Thoracic aorta (tissue), 2 donors: ENCODE data around the gene SLC6A1. TPM values are rescaled to one million over a fixed set of nuclear protein-coding genes. Genes with fewer than 3 reads are reported as not detected.

Source experiments
- ATAC-seq: fragments of 150-250 bp; one replicate; pipeline ENCODE4 v1.8.0; 2017; ENCODE audit warnings: low read depth; ENCODE audit not compliant: insufficient number of reproducible peaks, low FRiP score
- DNase-seq: peaks from one replicate; pipeline ENCODE4 v3.0.0-alpha.2; 2020; ENCODE audit warnings: low spot score
- H3K27ac ChIP-seq, 2 donors: fragments of 200-600 bp; sonication (generic); 1 replicate in 1 of 2; 2 replicates in 1 of 2; pipeline ENCODE4 v1.5.1; 2016; ENCODE audit warnings: mild to moderate bottlenecking in 2 of 2, moderate library complexity in 2 of 2
- H3K27me3 ChIP-seq: fragments of 200-600 bp; sonication (generic); replicated peaks from 2 replicates; pipeline ENCODE4 v1.6.0; 2016; ENCODE audit warnings: mild to moderate bottlenecking; ENCODE audit not compliant: insufficient read depth
- H3K36me3 ChIP-seq: fragments of 200-600 bp; sonication (generic); one replicate; pipeline ENCODE4 v1.5.1; 2016
- H3K4me1 ChIP-seq, 2 donors: fragments of 200-600 bp; sonication (generic); 1 replicate in 1 of 2; 2 replicates in 1 of 2; pipeline versions ENCODE4 v1.5.1 to v1.6.0; 2016; ENCODE audit warnings: low read depth in 2 of 2, mild to moderate bottlenecking in 1 of 2; ENCODE audit not compliant: control insufficient read depth in 1 of 2
- H3K4me3 ChIP-seq: fragments of 200-600 bp; sonication (generic); 2 replicates; pipeline ENCODE4 v1.5.1; 2016; ENCODE audit warnings: mild to moderate bottlenecking
- H3K9me3 ChIP-seq: fragments of 200-600 bp; sonication (generic); 2 replicates; pipeline ENCODE4 v1.5.1; 2016
- CTCF ChIP-seq: fragments of 200-600 bp; sonication (generic); IDR thresholded peaks from one replicate; pipeline ENCODE4 v1.5.1; 2019; ENCODE audit warnings: antibody characterized with exemption
- total RNA-seq, 2 donors: library from RNA; depleted of rRNA; stranded (reverse); fragments of >200 nt; gene quantifications; one replicate each; pipeline versions ENCODE4 v1.1.0 to v1.2.3, GENCODE V29; 2016

Gene SLC6A1
- total RNA-seq, 2 donors from 2014 or later, result 1.2 to 4.6 TPM

GRCh38 chr3:11014253-11014652 lies 21.7 kb downstream of the SLC6A1 start:
- no peaks in the 10 kb centered on the region for H3K9me3 ChIP-seq
- TF ChIP-seq CTCF, result no peak
- H3K36me3 ChIP-seq, result no peaks in the 10 kb centered on the region
- no peaks in the 10 kb centered on the region for H3K27me3 ChIP-seq
- no peak for DNase-seq
- H3K27ac ChIP-seq, result no peak overlapping the region
- ATAC-seq, result no peak
- H3K4me1 ChIP-seq, result no peaks in the 10 kb centered on the region
- no peak overlapping the region for H3K4me3 ChIP-seq

GRCh38 chr3:11014752-11015151 lies 22.2 kb downstream of the SLC6A1 start:
- TF ChIP-seq CTCF, result no peak
- Histone ChIP-seq H3K27me3 (no peaks in the 10 kb centered on the region), H3K9me3 (no peaks in the 10 kb centered on the region), H3K36me3 (no peaks in the 10 kb centered on the region), H3K4me3 (no peak overlapping the region), H3K4me1 (no peaks in the 10 kb centered on the region), H3K27ac (no peak overlapping the region)
- ATAC-seq (no peak), DNase-seq (no peak)

- ATAC-seq (no peak), DNase-seq (no peak)
- Histone ChIP-seq H3K9me3 (no peaks in the 10 kb centered on the region), H3K4me3 (no peak overlapping the region), H3K36me3 (no peaks in the 10 kb centered on the region), H3K27ac (no peak overlapping the region), H3K4me1 (no peaks in the 10 kb centered on the region), H3K27me3 (no peaks in the 10 kb centered on the region)
- no peak for TF ChIP-seq CTCF
Measured at GRCh38 chr3:11015369-11015768, 22.8 kb downstream of the SLC6A1 start.

- ATAC-seq, result no peak
- Histone ChIP-seq H3K27ac (no peak overlapping the region), H3K4me1 (no peaks in the 10 kb centered on the region), H3K36me3 (no peaks in the 10 kb centered on the region), H3K4me3 (no peak overlapping the region), H3K9me3 (no peaks in the 10 kb centered on the region), H3K27me3 (no peaks in the 10 kb centered on the region)
- DNase-seq, result no peak
- TF ChIP-seq CTCF, result no peak
Measured at GRCh38 chr3:11016727-11017126, 24.2 kb downstream of the SLC6A1 start.

GRCh38 chr3:11019116-11019819 lies 26.7 kb downstream of the SLC6A1 start:
- no peaks in the 10 kb centered on the region for H3K9me3 ChIP-seq
- H3K27me3 ChIP-seq, result no peaks in the 10 kb centered on the region
- H3K4me3 ChIP-seq, result no peak overlapping the region
- no peaks in the 10 kb centered on the region for H3K36me3 ChIP-seq
- H3K27ac ChIP-seq, result no peak overlapping the region
- DNase-seq, result no peak
- H3K4me1 ChIP-seq, result no peaks in the 10 kb centered on the region
- TF ChIP-seq CTCF, result no peak
- no peak for ATAC-seq
